Thymus (tissue), 11 donors: ENCODE results near the gene ZNF816. TPM values are rescaled to one million over a fixed set of nuclear protein-coding genes. Genes with fewer than 3 reads are reported as not detected.
"Not testable (repeated sequence)": the region's sequence is repeated elsewhere in the genome, so short reads cannot be mapped to it uniquely, and the experiment has no call there.

Source experiments
- DNase-seq, 9 donors: peaks; one replicate each; pipeline ENCODE4 v3.0.0-alpha.2; 2013; ENCODE audit warnings: low spot score in 9 of 9, low read depth in 6 of 9, missing footprints in 1 of 9
- H3K27ac ChIP-seq, 2 donors: one replicate each; pipeline ENCODE4 v1.5.1; 2013; ENCODE audit warnings: control low read depth in 1 of 2, low read depth in 1 of 2, low read length in 1 of 2, mild to moderate bottlenecking in 1 of 2, moderate library complexity in 1 of 2
- H3K27me3 ChIP-seq, 2 donors: one replicate each; pipeline ENCODE4 v1.5.1; 2013; ENCODE audit warnings: low read length in 1 of 2; ENCODE audit not compliant: control insufficient read depth in 2 of 2, insufficient read depth in 1 of 2
- H3K36me3 ChIP-seq, 2 donors: one replicate each; pipeline ENCODE4 v1.5.1; 2013; ENCODE audit warnings: low read length in 1 of 2, mild to moderate bottlenecking in 1 of 2, moderate library complexity in 1 of 2; ENCODE audit not compliant: control insufficient read depth in 2 of 2, insufficient read depth in 2 of 2
- H3K4me1 ChIP-seq, 2 donors: one replicate each; pipeline ENCODE4 v1.5.1; 2013; ENCODE audit warnings: low read length in 2 of 2; ENCODE audit not compliant: control insufficient read depth in 2 of 2, insufficient read depth in 2 of 2
- H3K4me3 ChIP-seq, 2 donors: one replicate each; pipeline ENCODE4 v1.5.1; 2013; ENCODE audit warnings: low read length in 2 of 2, control low read depth in 1 of 2, mild to moderate bottlenecking in 1 of 2
- H3K9me3 ChIP-seq, 2 donors: one replicate each; pipeline ENCODE4 v1.5.1; 2013; ENCODE audit warnings: low read length in 1 of 2, mild to moderate bottlenecking in 1 of 2; ENCODE audit not compliant: control insufficient read depth in 2 of 2, insufficient read depth in 1 of 2
- WGBS: extraction: QIAGEN DNeasy Blood & Tissue Kit; methylation state at CpG from one replicate; pipeline ENCODE4 v1.1.7; 2013; 5-methylcytosine and 5-hydroxymethylcytosine counted together
- polyA plus RNA-seq: library from polyadenylated mRNA; stranded (reverse); fragments of 200-250 nt; gene quantifications from one replicate; pipeline ENCODE4 v1.2.3, GENCODE V29; 2013
- total RNA-seq: library from RNA; stranded (reverse); fragments of 120-200 nt; gene quantifications from one replicate; pipeline ENCODE4 v1.2.4, GENCODE V29; 2013
- donor health status: healthy.

The ZNF816 gene
- total and polyA plus RNA-seq, 2 donors = 8.4 to 17.0 TPM

GRCh38 chr19:52941941-52942385, 20.7 kb downstream of the ZNF816 start:
- peak overlapping the region; percentile 67 to 78 for H3K27ac ChIP-seq
- H3K36me3 ChIP-seq = peaks cover 0 to 4% of the 10 kb centered on the region in 2 donors
- no peaks in the 10 kb centered on the region for H3K27me3 ChIP-seq
- H3K4me1 ChIP-seq = peaks cover 2 to 11% of the 10 kb centered on the region in 2 donors
- peaks cover 3 to 15% of the 10 kb centered on the region in 2 donors for H3K9me3 ChIP-seq
- peak overlapping the region; percentile 61 to 83 for H3K4me3 ChIP-seq
- under 1% methylated on average over 26 of the region's 26 CpGs for WGBS
- DNase-seq = peak in 2 of 9 donors; percentile 17 to 21

GRCh38 chr19:52941523-52941922, 21.2 kb downstream of the ZNF816 start:
- not testable (repeated sequence) for H3K27ac ChIP-seq, H3K27me3 ChIP-seq, H3K36me3 ChIP-seq
- peaks cover 2 to 11% of the 10 kb centered on the region in 2 donors for H3K4me1 ChIP-seq
- peak in 1 of 9 donors; percentile 39 for DNase-seq
- H3K9me3 ChIP-seq = peaks cover 3 to 10% of the 10 kb centered on the region in 2 donors
- 54% methylated on average over 2 of the region's 2 CpGs for WGBS
- H3K4me3 ChIP-seq = peak overlapping the region; percentile 61 to 83

GRCh38 chr19:52940905-52941304, 21.8 kb downstream of the ZNF816 start:
- not testable (repeated sequence) for H3K27ac ChIP-seq, H3K27me3 ChIP-seq, H3K9me3 ChIP-seq, H3K4me3 ChIP-seq, H3K36me3 ChIP-seq, DNase-seq
- H3K4me1 ChIP-seq = peaks cover 2 to 11% of the 10 kb centered on the region in 2 donors
- WGBS = 87% methylated on average over 5 of the region's 5 CpGs

GRCh38 chr19:52938761-52939160, 23.9 kb downstream of the ZNF816 start:
- Histone ChIP-seq H3K27me3 (no peaks in the 10 kb centered on the region), H3K4me3 (no peak overlapping the region), H3K36me3 (peaks cover 3 to 7% of the 10 kb centered on the region in 2 donors), H3K27ac (no peak overlapping the region), H3K9me3 (peaks cover 0 to 4% of the 10 kb centered on the region in 2 donors), H3K4me1 (peaks cover 2 to 11% of the 10 kb centered on the region in 2 donors)
- DNase-seq = no peak
- 39% methylated on average over 5 of the region's 5 CpGs for WGBS

- H3K27me3 ChIP-seq = no peaks in the 10 kb centered on the region
- H3K27ac ChIP-seq = no peak overlapping the region
- H3K9me3 ChIP-seq = peaks cover 0 to 10% of the 10 kb centered on the region in 2 donors
Observed at GRCh38 chr19:52936954-52937325, 25.7 kb downstream of the ZNF816 start.

GRCh38 chr19:52936151-52936953, 26.3 kb downstream of the ZNF816 start:
- Histone ChIP-seq H3K4me3 (no peak overlapping the region), H3K4me1 (no peaks in the 10 kb centered on the region), H3K27ac (no peak overlapping the region), H3K36me3 (peaks cover 3 to 7% of the 10 kb centered on the region in 2 donors), H3K27me3 (no peaks in the 10 kb centered on the region), H3K9me3 (peaks cover 0 to 10% of the 10 kb centered on the region in 2 donors)
- 35% methylated on average over 12 of the region's 12 CpGs for WGBS
- DNase-seq = peak in 1 of 9 donors; percentile 16

More at GRCh38 chr19:52936954-52937325, 25.7 kb downstream of the ZNF816 start:
- 92% methylated on average over 7 of the region's 7 CpGs for WGBS
- Histone ChIP-seq H3K4me1 (peaks cover 0 to 3% of the 10 kb centered on the region in 2 donors), H3K4me3 (no peak overlapping the region), H3K36me3 (peaks cover 3 to 7% of the 10 kb centered on the region in 2 donors)
- no peak for DNase-seq

GRCh38 chr19:52935434-52935833, 27.2 kb downstream of the ZNF816 start:
- no peaks in the 10 kb centered on the region for H3K4me1 ChIP-seq
- DNase-seq = no peak
- H3K9me3 ChIP-seq = peaks cover 0 to 10% of the 10 kb centered on the region in 2 donors
- H3K36me3 ChIP-seq = peaks cover 3 to 7% of the 10 kb centered on the region in 2 donors
- H3K4me3 ChIP-seq = no peak overlapping the region
- H3K27ac ChIP-seq = no peak overlapping the region
- H3K27me3 ChIP-seq = no peaks in the 10 kb centered on the region
- WGBS = 80% methylated on average over 8 of the region's 8 CpGs

GRCh38 chr19:52924641-52925040, 38.0 kb downstream of the ZNF816 start:
- H3K9me3 ChIP-seq, H3K36me3 ChIP-seq, H3K4me3 ChIP-seq, H3K27ac ChIP-seq, H3K27me3 ChIP-seq, DNase-seq, H3K4me1 ChIP-seq: not testable (repeated sequence)
- 98% methylated on average over 9 of the region's 9 CpGs for WGBS

- Histone ChIP-seq H3K4me3 (peak overlapping the region; percentile 72 to 83), H3K9me3 (no peaks in the 10 kb centered on the region), H3K27ac (peak overlapping the region in 1 of 2 donors; percentile 20), H3K27me3 (no peaks in the 10 kb centered on the region), H3K36me3 (peaks cover 0 to 5% of the 10 kb centered on the region in 2 donors), H3K4me1 (peaks cover 3 to 6% of the 10 kb centered on the region in 2 donors)
- DNase-seq = no peak
- 87% methylated on average over 18 of the region's 18 CpGs for WGBS
Observed at GRCh38 chr19:52923778-52924593, 38.7 kb downstream of the ZNF816 start.
